ENCODE results near the gene OR3A2.
"Not testable (repeated sequence)": the region's sequence is repeated elsewhere in the genome, so short reads cannot be mapped to it uniquely, and the experiment has no call there.

OR3A2 gene

DNA sequence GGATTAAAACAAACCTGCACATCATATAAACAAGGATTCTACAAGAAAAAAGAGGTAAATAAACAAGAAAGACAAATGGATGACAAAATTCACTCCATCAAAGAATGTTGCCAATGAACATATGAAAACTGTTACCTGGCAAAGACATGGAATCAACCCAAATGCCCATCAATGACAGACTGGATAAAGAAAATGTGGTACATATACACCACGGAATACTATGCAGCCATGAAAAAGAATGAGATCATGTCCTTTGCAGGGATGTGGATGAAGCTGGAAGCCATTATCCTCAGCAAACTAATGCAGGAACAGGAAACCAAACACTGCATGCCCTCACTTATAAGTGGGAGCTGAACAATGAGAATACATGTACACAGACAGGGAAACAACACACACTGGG, 92.6 kb downstream of the OR3A2 start:
- H3K4me1 ChIP-seq (ENCODE audit: control insufficient read depth, insufficient read depth, low read length); H3K4me3 ChIP-seq (ENCODE audit: low read length); H3K36me3 ChIP-seq (ENCODE audit: control insufficient read depth, insufficient read depth, low read length, severe bottlenecking); H3K9ac ChIP-seq (ENCODE audit: low read length); H3K27me3 ChIP-seq (replicated peaks; ENCODE audit: control insufficient read depth, insufficient read depth, low read length); H3K9me3 ChIP-seq (ENCODE audit: control insufficient read depth, low read length); DNase-seq (ENCODE audit: low read depth): not testable (repeated sequence)

DNA sequence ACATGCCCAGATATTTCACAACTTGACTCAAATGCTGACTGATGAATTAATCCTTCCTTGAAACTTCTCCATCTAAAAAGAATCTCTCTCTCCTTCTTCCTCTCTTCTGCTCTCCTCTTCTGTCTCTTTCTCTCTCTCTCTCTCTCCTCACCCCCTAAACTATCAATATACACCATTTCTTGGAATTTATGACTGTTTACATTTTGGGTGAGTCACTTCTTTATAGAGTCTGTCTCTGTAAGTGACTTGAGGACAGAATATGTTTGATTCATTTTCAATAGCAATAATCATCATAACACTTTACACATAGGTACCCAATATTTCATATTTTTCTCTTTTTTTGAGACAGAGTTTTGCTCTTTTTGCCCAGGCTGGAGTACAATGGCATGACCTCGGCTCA, 103.2 kb downstream of the OR3A2 start:
- no peaks in the 10 kb centered on the region for H3K9me3 ChIP-seq (ENCODE audit: control insufficient read depth, low read length)
- no peak overlapping the region for H3K9ac ChIP-seq (ENCODE audit: low read length)
- no peaks in the 10 kb centered on the region for H3K36me3 ChIP-seq (ENCODE audit: control insufficient read depth, insufficient read depth, low read length, severe bottlenecking)
- no peak overlapping the region for H3K4me3 ChIP-seq (ENCODE audit: low read length)
- no peak for DNase-seq (ENCODE audit: low read depth)
- H3K4me1 ChIP-seq (ENCODE audit: control insufficient read depth, insufficient read depth, low read length): no peaks in the 10 kb centered on the region
- H3K27me3 ChIP-seq (replicated peaks; ENCODE audit: control insufficient read depth, insufficient read depth, low read length): no peaks in the 10 kb centered on the region

DNA sequence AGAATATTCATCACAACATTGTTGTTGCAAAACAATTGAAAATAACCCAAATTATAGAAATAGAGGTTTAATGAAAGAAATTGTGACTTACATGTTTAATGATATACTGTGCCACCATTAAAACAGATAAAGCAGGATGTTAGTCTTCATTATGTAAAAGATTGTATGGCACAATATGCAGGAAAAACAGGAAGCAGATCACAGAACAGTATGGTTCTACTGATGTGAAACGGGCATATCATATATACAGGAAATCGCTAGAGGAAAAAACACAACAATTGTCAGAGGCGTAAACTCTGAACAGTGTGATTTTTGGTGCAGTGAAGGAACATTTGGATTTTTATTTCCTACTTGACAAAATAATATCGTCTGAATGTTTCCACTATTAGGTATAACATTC, 110.0 kb downstream of the OR3A2 start:
- Histone ChIP-seq H3K4me1 (ENCODE audit: control insufficient read depth, insufficient read depth, low read length) (no peaks in the 10 kb centered on the region), H3K9ac (ENCODE audit: low read length) (no peak overlapping the region), H3K9me3 (ENCODE audit: control insufficient read depth, low read length) (no peaks in the 10 kb centered on the region), H3K4me3 (ENCODE audit: low read length) (no peak overlapping the region), H3K36me3 (ENCODE audit: control insufficient read depth, insufficient read depth, low read length, severe bottlenecking) (no peaks in the 10 kb centered on the region), H3K27me3 (replicated peaks; ENCODE audit: control insufficient read depth, insufficient read depth, low read length) (no peaks in the 10 kb centered on the region)
- no peak for DNase-seq (ENCODE audit: low read depth)

DNA sequence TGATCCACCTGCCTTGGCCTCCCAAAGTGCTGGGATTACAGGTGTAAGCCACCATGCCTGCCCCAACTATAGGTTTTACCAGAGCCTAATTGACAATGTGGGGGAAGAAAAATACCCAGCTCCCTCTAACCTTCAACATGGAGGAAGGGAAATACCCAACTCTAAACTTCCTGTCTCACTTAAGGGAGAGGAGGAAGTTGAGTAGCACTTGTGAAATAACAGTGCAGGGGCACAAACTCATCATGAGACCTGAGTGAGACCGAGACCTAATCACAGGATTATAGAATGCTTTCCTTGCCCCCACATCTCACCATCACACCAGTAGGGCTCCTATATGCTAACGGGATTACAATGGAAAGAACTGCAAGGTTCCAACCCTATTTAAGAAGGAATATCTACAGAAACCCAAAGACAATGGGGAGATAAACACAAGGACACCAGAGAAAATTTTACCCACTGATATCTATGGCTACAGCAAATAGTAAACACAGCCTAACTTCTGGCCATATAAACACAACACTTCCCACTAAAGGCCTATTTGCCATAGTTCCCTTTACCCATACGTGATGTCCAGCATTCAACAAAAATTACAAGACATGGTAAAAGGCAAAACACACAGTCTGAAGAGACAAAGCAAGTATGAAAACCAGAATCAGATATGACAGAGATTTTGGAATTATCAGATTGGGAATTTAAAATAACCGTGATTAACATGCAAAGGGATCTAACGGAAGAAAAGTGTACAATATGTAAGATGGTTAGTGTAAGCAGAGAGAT, 114.8 kb downstream of the OR3A2 start:
- H3K27me3 ChIP-seq (replicated peaks; ENCODE audit: control insufficient read depth, insufficient read depth, low read length): no peaks in the 10 kb centered on the region
- H3K36me3 ChIP-seq (ENCODE audit: control insufficient read depth, insufficient read depth, low read length, severe bottlenecking): no peaks in the 10 kb centered on the region
- H3K4me1 ChIP-seq (ENCODE audit: control insufficient read depth, insufficient read depth, low read length): no peaks in the 10 kb centered on the region
- no peak for DNase-seq (ENCODE audit: low read depth)
- H3K9ac ChIP-seq (ENCODE audit: low read length): no peak overlapping the region
- H3K9me3 ChIP-seq (ENCODE audit: control insufficient read depth, low read length): no peaks in the 10 kb centered on the region
- H3K4me3 ChIP-seq (ENCODE audit: low read length): no peak overlapping the region

DNA sequence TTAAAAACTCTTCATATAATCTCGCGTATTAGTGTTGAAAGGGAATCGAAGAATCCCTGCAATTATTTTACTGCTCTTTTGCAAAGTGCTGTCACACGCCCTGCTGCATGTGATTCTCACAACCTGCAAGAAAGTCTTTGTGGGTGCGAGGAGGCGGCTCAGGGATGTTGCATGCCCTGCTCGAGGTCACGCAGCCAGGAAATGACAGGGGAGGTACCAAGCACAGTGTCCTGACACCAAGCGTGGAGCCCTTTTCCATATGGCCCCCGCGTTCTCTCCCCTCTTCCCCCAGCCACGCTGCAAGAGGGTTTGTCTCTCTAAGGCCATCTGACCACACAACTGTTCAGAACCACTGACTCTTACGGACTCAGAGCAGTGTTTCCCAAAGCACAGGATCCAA, 125.5 kb downstream of the OR3A2 start:
- H3K36me3 ChIP-seq (ENCODE audit: control insufficient read depth, insufficient read depth, low read length, severe bottlenecking): no peaks in the 10 kb centered on the region
- H3K9me3 ChIP-seq (ENCODE audit: control insufficient read depth, low read length): no peaks in the 10 kb centered on the region
- DNase-seq (ENCODE audit: low read depth): no peak
- no peak overlapping the region for H3K4me3 ChIP-seq (ENCODE audit: low read length)
- no peak overlapping the region for H3K9ac ChIP-seq (ENCODE audit: low read length)
- H3K27me3 ChIP-seq (replicated peaks; ENCODE audit: control insufficient read depth, insufficient read depth, low read length): no peaks in the 10 kb centered on the region
- H3K4me1 ChIP-seq (ENCODE audit: control insufficient read depth, insufficient read depth, low read length): no peaks in the 10 kb centered on the region

DNA sequence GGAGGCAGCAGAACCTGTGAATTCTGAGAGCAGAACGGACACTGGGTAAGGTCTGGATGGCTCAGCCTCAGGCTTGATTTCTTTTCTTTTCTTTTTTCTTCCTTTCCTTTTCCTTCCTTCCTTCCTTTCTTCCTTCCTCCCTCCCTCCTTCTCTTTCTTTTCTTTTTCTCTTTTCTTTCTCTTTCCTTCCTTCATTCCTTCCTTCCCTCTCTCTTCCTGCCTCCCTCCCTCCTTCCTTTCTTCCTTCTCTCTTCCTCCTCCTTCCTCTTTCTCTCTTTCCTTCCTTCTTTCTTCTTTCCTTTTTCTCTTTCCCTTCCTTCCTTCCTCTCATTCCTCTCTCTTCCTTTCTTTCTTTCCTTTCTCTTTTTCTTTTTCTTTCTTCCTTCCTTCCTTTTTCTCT, 125.9 kb downstream of the OR3A2 start:
- no peak overlapping the region for H3K9ac ChIP-seq (ENCODE audit: low read length)
- H3K36me3 ChIP-seq (ENCODE audit: control insufficient read depth, insufficient read depth, low read length, severe bottlenecking): no peaks in the 10 kb centered on the region
- H3K9me3 ChIP-seq (ENCODE audit: control insufficient read depth, low read length): no peaks in the 10 kb centered on the region
- DNase-seq (ENCODE audit: low read depth): no peak
- H3K4me1 ChIP-seq (ENCODE audit: control insufficient read depth, insufficient read depth, low read length): no peaks in the 10 kb centered on the region
- no peaks in the 10 kb centered on the region for H3K27me3 ChIP-seq (replicated peaks; ENCODE audit: control insufficient read depth, insufficient read depth, low read length)
- H3K4me3 ChIP-seq (ENCODE audit: low read length): no peak overlapping the region

DNA sequence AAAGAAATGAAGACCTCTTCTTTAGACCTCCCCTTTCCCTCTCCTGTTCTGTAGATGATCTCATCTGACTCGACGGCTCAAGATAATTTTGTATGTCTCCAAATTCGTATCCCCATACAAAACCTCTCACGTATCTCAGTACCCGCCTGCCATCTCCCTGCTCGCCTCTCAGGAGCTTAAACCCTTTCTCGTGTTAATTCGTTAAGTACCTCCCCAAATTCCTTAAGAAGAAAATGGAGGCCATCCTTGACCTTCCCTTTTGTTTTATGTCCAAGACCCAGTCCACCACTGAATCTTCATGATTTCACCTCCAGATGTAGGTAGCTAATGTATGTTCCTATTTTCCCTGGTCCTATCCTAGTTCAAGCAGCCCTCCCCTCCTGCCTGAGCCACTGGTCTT, 129.5 kb downstream of the OR3A2 start:
- Histone ChIP-seq H3K9me3 (ENCODE audit: control insufficient read depth, low read length) (no peaks in the 10 kb centered on the region), H3K27me3 (replicated peaks; ENCODE audit: control insufficient read depth, insufficient read depth, low read length) (no peaks in the 10 kb centered on the region), H3K9ac (ENCODE audit: low read length) (no peak overlapping the region), H3K4me3 (ENCODE audit: low read length) (no peak overlapping the region), H3K4me1 (ENCODE audit: control insufficient read depth, insufficient read depth, low read length) (no peaks in the 10 kb centered on the region), H3K36me3 (ENCODE audit: control insufficient read depth, insufficient read depth, low read length, severe bottlenecking) (no peaks in the 10 kb centered on the region)
- no peak for DNase-seq (ENCODE audit: low read depth)

DNA sequence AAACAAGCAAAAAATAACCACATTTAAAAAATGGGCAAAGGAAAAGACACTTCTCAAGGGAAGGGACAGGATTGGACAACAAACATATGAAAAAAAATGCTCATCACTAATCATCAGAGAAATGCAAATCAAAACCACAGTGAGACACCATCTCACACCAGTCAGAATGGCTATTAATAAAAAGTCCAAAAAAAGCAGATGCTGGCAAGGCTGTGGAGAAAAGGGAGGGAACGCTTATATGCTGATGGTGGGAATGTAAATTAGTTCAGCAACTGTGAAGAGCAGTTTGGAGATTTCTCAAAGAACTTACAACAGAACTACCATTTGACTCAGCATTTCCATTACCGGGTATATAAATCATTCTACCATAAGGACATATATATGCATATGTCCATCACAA, 137.1 kb downstream of the OR3A2 start:
- H3K4me3 ChIP-seq (ENCODE audit: low read length); H3K9me3 ChIP-seq (ENCODE audit: control insufficient read depth, low read length); DNase-seq (ENCODE audit: low read depth); H3K27me3 ChIP-seq (replicated peaks; ENCODE audit: control insufficient read depth, insufficient read depth, low read length); H3K4me1 ChIP-seq (ENCODE audit: control insufficient read depth, insufficient read depth, low read length); H3K36me3 ChIP-seq (ENCODE audit: control insufficient read depth, insufficient read depth, low read length, severe bottlenecking); H3K9ac ChIP-seq (ENCODE audit: low read length): not testable (repeated sequence)

DNA sequence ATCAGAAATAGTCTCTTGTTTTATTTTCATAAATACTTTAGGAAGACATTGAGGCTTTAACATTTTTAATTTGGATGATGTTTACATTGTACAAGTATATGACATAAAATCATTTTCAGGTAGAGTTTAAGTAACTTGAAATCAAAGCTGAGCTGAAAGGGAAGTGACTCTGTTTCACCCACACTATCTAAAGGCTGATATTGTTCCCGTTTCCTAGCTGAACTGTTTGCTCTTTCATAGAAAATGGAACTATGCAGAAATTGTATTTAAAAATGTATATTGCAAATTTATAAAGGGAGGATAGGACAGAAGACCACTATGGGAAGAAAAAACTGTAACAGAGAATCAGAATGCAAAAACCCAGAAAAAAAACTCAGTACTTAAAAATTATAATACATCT, 141.3 kb downstream of the OR3A2 start:
- H3K36me3 ChIP-seq (ENCODE audit: control insufficient read depth, insufficient read depth, low read length, severe bottlenecking); H3K27me3 ChIP-seq (replicated peaks; ENCODE audit: control insufficient read depth, insufficient read depth, low read length); H3K4me3 ChIP-seq (ENCODE audit: low read length); H3K9me3 ChIP-seq (ENCODE audit: control insufficient read depth, low read length); DNase-seq (ENCODE audit: low read depth); H3K4me1 ChIP-seq (ENCODE audit: control insufficient read depth, insufficient read depth, low read length); H3K9ac ChIP-seq (ENCODE audit: low read length): not testable (repeated sequence)

DNA sequence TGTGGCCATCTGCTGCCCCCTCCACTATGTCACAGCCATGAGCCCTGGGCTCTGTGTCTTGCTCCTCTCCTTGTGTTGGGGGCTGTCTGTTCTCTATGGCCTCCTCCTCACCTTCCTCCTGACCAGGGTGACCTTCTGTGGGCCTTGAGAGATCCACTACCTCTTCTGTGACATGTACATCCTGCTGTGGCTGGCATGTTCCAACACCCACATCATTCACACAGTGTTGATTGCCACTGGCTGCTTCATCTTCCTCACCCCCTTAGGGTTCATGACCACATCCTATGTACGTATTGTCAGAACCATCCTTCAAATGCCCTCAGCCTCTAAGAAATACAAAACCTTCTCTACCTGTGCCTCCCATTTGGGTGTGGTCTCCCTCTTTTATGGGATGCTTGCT, 145.1 kb downstream of the OR3A2 start:
- not testable (repeated sequence) for H3K9me3 ChIP-seq (ENCODE audit: control insufficient read depth, low read length); H3K4me3 ChIP-seq (ENCODE audit: low read length); DNase-seq (ENCODE audit: low read depth); H3K4me1 ChIP-seq (ENCODE audit: control insufficient read depth, insufficient read depth, low read length); H3K9ac ChIP-seq (ENCODE audit: low read length); H3K27me3 ChIP-seq (replicated peaks; ENCODE audit: control insufficient read depth, insufficient read depth, low read length); H3K36me3 ChIP-seq (ENCODE audit: control insufficient read depth, insufficient read depth, low read length, severe bottlenecking)

DNA sequence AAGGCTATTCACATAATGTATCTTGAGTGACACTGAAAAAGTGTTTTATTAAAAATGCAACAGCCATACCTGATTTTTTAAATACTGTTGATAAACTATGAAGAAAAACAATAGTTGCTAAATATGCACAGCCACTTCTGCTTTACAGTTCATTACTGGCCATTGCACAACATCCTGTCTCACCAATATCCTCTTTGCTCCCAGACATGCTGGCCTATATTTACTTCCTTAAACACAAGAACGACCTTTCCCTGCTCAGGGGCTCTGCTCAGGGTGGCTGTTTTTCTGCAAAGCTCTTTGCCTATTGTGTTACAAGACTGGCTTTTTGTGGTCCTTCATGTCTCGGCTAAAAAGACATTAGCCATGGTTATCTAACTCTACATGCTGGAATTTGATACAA, 147.4 kb downstream of the OR3A2 start:
- not testable (repeated sequence) for DNase-seq (ENCODE audit: low read depth); H3K9ac ChIP-seq (ENCODE audit: low read length); H3K27me3 ChIP-seq (replicated peaks; ENCODE audit: control insufficient read depth, insufficient read depth, low read length); H3K4me3 ChIP-seq (ENCODE audit: low read length); H3K4me1 ChIP-seq (ENCODE audit: control insufficient read depth, insufficient read depth, low read length); H3K9me3 ChIP-seq (ENCODE audit: control insufficient read depth, low read length); H3K36me3 ChIP-seq (ENCODE audit: control insufficient read depth, insufficient read depth, low read length, severe bottlenecking)

DNA sequence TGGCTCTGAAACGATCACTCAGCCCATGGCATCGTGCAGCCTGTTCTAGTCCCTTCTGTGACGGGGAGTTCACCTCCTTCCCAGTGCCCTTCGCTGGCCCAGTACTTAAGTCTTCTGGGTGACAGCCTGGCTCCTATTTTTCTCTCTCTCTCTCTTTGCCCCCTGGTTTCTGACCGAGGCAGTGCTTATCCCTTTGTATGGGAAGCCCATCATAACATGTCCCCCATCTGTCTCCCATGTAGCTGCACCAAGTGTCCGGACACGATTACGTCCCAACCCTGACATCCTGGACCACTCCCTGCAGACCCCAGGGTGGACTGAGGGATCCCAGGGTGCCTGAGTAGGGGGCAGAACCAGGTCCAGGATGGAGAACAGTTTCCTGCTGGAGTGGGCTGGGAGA, 153.8 kb downstream of the OR3A2 start:
- H3K27me3 ChIP-seq (replicated peaks; ENCODE audit: control insufficient read depth, insufficient read depth, low read length); H3K9me3 ChIP-seq (ENCODE audit: control insufficient read depth, low read length); H3K4me1 ChIP-seq (ENCODE audit: control insufficient read depth, insufficient read depth, low read length); H3K36me3 ChIP-seq (ENCODE audit: control insufficient read depth, insufficient read depth, low read length, severe bottlenecking); DNase-seq (ENCODE audit: low read depth); H3K9ac ChIP-seq (ENCODE audit: low read length); H3K4me3 ChIP-seq (ENCODE audit: low read length): not testable (repeated sequence)
